SK-N-SH (cell line): Measurements from ENCODE around the gene ESRRA. TPM values are rescaled to one million over a fixed set of nuclear protein-coding genes. Genes with fewer than 3 reads are reported as not detected.

Experiments
- CTCF ChIA-PET: fragments of 300-600, 350-600 bp; formaldehyde crosslinking; extraction: SDS; loops from one replicate; lab custom pipeline; 2021; lab: Yijun Ruan, JAX
- POLR2A ChIA-PET: fragments of 350-600 bp; sonication (Branson Sonifier 250); formaldehyde crosslinking; extraction: SDS; loops from one replicate; lab custom pipeline; 2020; ENCODE audit warnings: antibody characterized with exemption, inconsistent platforms; lab: Yijun Ruan, JAX
- DNase-seq: peaks from one replicate; pipeline ENCODE4 v3.0.0; 2012
- H2AFZ ChIP-seq: fragments of 200-600 bp; sonication (generic); 2 replicates; pipeline ENCODE4 v1.8.1; 2016; ENCODE audit warnings: antibody characterized with exemption, mild to moderate bottlenecking, low read depth
- H3F3A ChIP-seq: fragments of 200-600 bp; sonication (generic); replicated peaks from 2 replicates; pipeline ENCODE3; 2016; ENCODE audit warnings: antibody characterized with exemption, mild to moderate bottlenecking; ENCODE audit not compliant: insufficient read depth
- H3K27ac ChIP-seq, 2 experiments: fragments of 200-500 bp in 1 of 2; fragments of 200-600 bp in 1 of 2; sonication (Bioruptor generic) in 1 of 2; sonication (generic), shearing (Covaris generic) in 1 of 2; 2 replicates each; pipeline versions ENCODE4 v1.5.1 to v1.6.1; 2014 to 2016; ENCODE audit warnings: low read depth in 2 of 2, inconsistent platforms in 1 of 2, low read length in 1 of 2, mild to moderate bottlenecking in 1 of 2, mixed read lengths in 1 of 2
- H3K27me3 ChIP-seq: fragments of 200-600 bp; sonication (generic), shearing (Covaris generic); 2 replicates; pipeline ENCODE4 v1.6.1; 2016; ENCODE audit warnings: mixed run types; ENCODE audit not compliant: insufficient read depth
- H3K36me3 ChIP-seq, 2 experiments: fragments of 200-500 bp in 1 of 2; fragments of 200-600 bp in 1 of 2; sonication (Bioruptor generic) in 1 of 2; sonication (generic) in 1 of 2; replicated peaks in 1 of 2; 2 replicates each; pipeline versions ENCODE3 to v1.5.1; 2014 to 2016; ENCODE audit warnings: low read length in 1 of 2, mild to moderate bottlenecking in 1 of 2; ENCODE audit not compliant: insufficient read depth in 2 of 2, control insufficient read depth in 1 of 2
- H3K4me1 ChIP-seq, 2 experiments: fragments of 200-500 bp in 1 of 2; fragments of 200-600 bp in 1 of 2; sonication (Bioruptor generic) in 1 of 2; sonication (generic), shearing (Covaris generic) in 1 of 2; 2 replicates each; pipeline versions ENCODE4 v1.5.1 to v1.6.1; 2014 to 2016; ENCODE audit warnings: low read depth in 1 of 2, low read length in 1 of 2, mixed run types in 1 of 2; ENCODE audit not compliant: insufficient read depth in 2 of 2, control insufficient read depth in 1 of 2
- H3K4me2 ChIP-seq: fragments of 200-600 bp; sonication (generic), shearing (Covaris generic); 2 replicates; pipeline ENCODE4 v1.6.1; 2017; ENCODE audit warnings: mixed run types
- H3K4me3 ChIP-seq, 2 experiments: fragments of 200-500 bp in 1 of 2; fragments of 200-600 bp in 1 of 2; sonication (Bioruptor generic) in 1 of 2; sonication (generic), shearing (Covaris generic) in 1 of 2; 2 replicates each; pipeline versions ENCODE4 v1.5.1 to v1.8.1; 2014 to 2016; ENCODE audit warnings: low read depth in 2 of 2, inconsistent platforms in 1 of 2, low read length in 1 of 2, mild to moderate bottlenecking in 1 of 2, mixed read lengths in 1 of 2, moderate library complexity in 1 of 2
- H3K79me2 ChIP-seq: fragments of 200-600 bp; sonication (generic); 2 replicates; pipeline ENCODE4 v1.8.1; 2017; ENCODE audit warnings: mild to moderate bottlenecking; ENCODE audit not compliant: insufficient read depth
- H3K9ac ChIP-seq: fragments of 200-600 bp; sonication (generic); 2 replicates; pipeline ENCODE4 v1.6.1; 2017; ENCODE audit warnings: mixed run types
- H3K9me2 ChIP-seq: fragments of 200-600 bp; sonication (generic); 2 replicates; pipeline ENCODE4 v1.6.1; 2017; ENCODE audit warnings: mixed run types
- H3K9me3 ChIP-seq: fragments of 200-600 bp; sonication (generic); 2 replicates; pipeline ENCODE4 v1.6.1; 2017; ENCODE audit warnings: mixed run types, mild to moderate bottlenecking, moderate library complexity
- H4K20me1 ChIP-seq: fragments of 200-600 bp; sonication (generic); 2 replicates; pipeline ENCODE4 v1.6.1; 2017; ENCODE audit warnings: mild to moderate bottlenecking, mixed run types; ENCODE audit not compliant: insufficient read depth
- CHD2 ChIP-seq: fragments of 150-350 bp; IDR thresholded peaks from 2 replicates; pipeline ENCODE4 v1.6.1; 2018; ENCODE audit warnings: low read length; ENCODE audit not compliant: partially characterized antibody
- ELF1 ChIP-seq: IDR thresholded peaks from 2 replicates; pipeline ENCODE4 v1.4.0; 2012
- EP300 ChIP-seq, 2 experiments: IDR thresholded peaks; 2 replicates each; pipeline versions ENCODE4 v1.4.0 to v1.6.1; 2012; ENCODE audit warnings: borderline replicate concordance in 1 of 2, low read depth in 1 of 2, low read length in 1 of 2
- EZH2phosphoT487 ChIP-seq: fragments of 200-600 bp; sonication (generic); IDR thresholded peaks from 2 replicates; pipeline ENCODE4 v1.6.1; 2017; ENCODE audit warnings: low read depth, mixed run types, mild to moderate bottlenecking, antibody characterized with exemption, moderate library complexity, borderline replicate concordance
- FOSL2 ChIP-seq: IDR thresholded peaks from 2 replicates; pipeline ENCODE4 v1.4.0; 2012; ENCODE audit warnings: low read depth, mild to moderate bottlenecking, moderate library complexity, borderline replicate concordance
- FOXJ3 ChIP-seq: sonication (generic); formaldehyde crosslinking; IDR thresholded peaks from 2 replicates; pipeline ENCODE4 v1.5.1; 2020; ENCODE audit warnings: mild to moderate bottlenecking, missing genetic modification reagents
- IRF3 ChIP-seq: fragments of 150-350 bp; IDR thresholded peaks from 2 replicates; pipeline ENCODE4 v1.6.1; 2016; ENCODE audit warnings: mild to moderate bottlenecking, low read depth, low read length
- MAX ChIP-seq: IDR thresholded peaks from 2 replicates; pipeline ENCODE4 v1.4.0; 2012; ENCODE audit warnings: low read depth
- MEF2A ChIP-seq: IDR thresholded peaks from 2 replicates; pipeline ENCODE4 v1.4.0; 2012; ENCODE audit warnings: low read depth, borderline replicate concordance
- MXI1 ChIP-seq: IDR thresholded peaks from 2 replicates; pipeline ENCODE4 v1.6.1; 2012; ENCODE audit warnings: mild to moderate bottlenecking, low read depth, low read length, improper control_type of control experiment
- NFIC ChIP-seq: IDR thresholded peaks from 2 replicates; pipeline ENCODE4 v1.4.0; 2012; ENCODE audit warnings: borderline replicate concordance
- NRF1 ChIP-seq: IDR thresholded peaks from 2 replicates; pipeline ENCODE4 v1.6.1; 2012; ENCODE audit warnings: low read depth, mild to moderate bottlenecking, low read length
- RAD21 ChIP-seq: IDR thresholded peaks from 2 replicates; pipeline ENCODE4 v1.6.1; 2012; ENCODE audit warnings: mild to moderate bottlenecking, low read length
- REST ChIP-seq: IDR thresholded peaks from 2 replicates; pipeline ENCODE4 v1.6.1; 2012; ENCODE audit warnings: mild to moderate bottlenecking, low read depth, low read length, moderate library complexity
- RXRA ChIP-seq: IDR thresholded peaks from 2 replicates; pipeline ENCODE4 v1.4.0; 2012; ENCODE audit warnings: low read depth, mild to moderate bottlenecking, borderline replicate concordance
- SMC3 ChIP-seq: IDR thresholded peaks from 2 replicates; pipeline ENCODE4 v1.6.1; 2012; ENCODE audit warnings: low read depth, low read length, improper control_type of control experiment
- TAF1 ChIP-seq: IDR thresholded peaks from 2 replicates; pipeline ENCODE4 v1.6.1; 2012; ENCODE audit warnings: low read depth, mild to moderate bottlenecking, low read length, moderate library complexity, borderline replicate concordance
- TCF12 ChIP-seq: IDR thresholded peaks from 2 replicates; pipeline ENCODE4 v1.4.0; 2012
- ZBTB33 ChIP-seq: IDR thresholded peaks from 2 replicates; pipeline ENCODE4 v1.4.0; 2012; ENCODE audit warnings: low read depth, borderline replicate concordance
- WGBS: methylation state at CpG from one replicate; pipeline ENCODE4 v1.1.6; 2017; ENCODE audit warnings: low lambda C conversion rate; 5-methylcytosine and 5-hydroxymethylcytosine counted together
- polyA plus RNA-seq, 3 experiments: library from polyadenylated mRNA; depleted of rRNA; stranded (reverse); fragments of >200 nt; gene quantifications; 2 replicates each; pipeline ENCODE4 v1.2.3, GENCODE V29; 2012

The ESRRA gene
- polyA plus RNA-seq, 1 of the 3 experiments (the other 2 are of a cell fraction) = 27.8 TPM

- no peak for TF ChIP-seq REST
- TF ChIP-seq FOXJ3 (CRISPR knock-in tag) = no peak
- no peak for TF ChIP-seq TCF12
- TF ChIP-seq EP300 (IDR thresholded peaks at IDR 0.05; ENCODE audit: borderline replicate concordance in 1 of 2, low read depth in 1 of 2, low read length in 1 of 2) = no peak
- no peak for TF ChIP-seq SMC3
- no peak for TF ChIP-seq EZH2phosphoT487
These were observed 6.1 kb upstream of the ESRRA start (continued) for GRCh38 chr11:64298966-64299846.

GRCh38 chr11:64299847-64300648, 5.3 kb upstream of the ESRRA start, which contains the start of gene CATSPERZ:
CATSPERZ (plus strand) TSS chr11:64300358; CDS start chr11:64300411, 53 bp downstream.
- no peak for TF ChIP-seq MEF2A
- TF ChIP-seq MAX = no peak
- no peak for TF ChIP-seq RAD21
- no peak for TF ChIP-seq EP300 (IDR thresholded peaks at IDR 0.05; ENCODE audit: borderline replicate concordance in 1 of 2, low read depth in 1 of 2, low read length in 1 of 2)
- TF ChIP-seq MXI1 = no peak
- TF ChIP-seq NRF1 = no peak
- no peak for TF ChIP-seq CHD2
- TF ChIP-seq NFIC = no peak
- TF ChIP-seq IRF3 = no peak
- TF ChIP-seq FOSL2 = no peak
- TF ChIP-seq ELF1 = no peak
- TF ChIP-seq TAF1 = no peak
- TF ChIP-seq ZBTB33 = no peak
- TF ChIP-seq RXRA = no peak
- no peak for TF ChIP-seq SMC3
- no peaks in the 10 kb centered on the region for H3K79me2 ChIP-seq
- H3K4me3 ChIP-seq = no peak within 1 kb of the TSS; a peak in 1 of 4 replicates
- H3F3A ChIP-seq = peaks cover 12% of the 10 kb centered on the region
- peaks cover 5 to 6% of the 10 kb centered on the region in 2 experiments; a peak in 2 of 4 replicates for H3K4me1 ChIP-seq
- no peak within 1 kb of the TSS for H3K4me2 ChIP-seq
- WGBS = 84% methylated on average over 41 of the region's 54 CpGs
- ChIA-PET POLR2A (interaction anchor here (5.8 kb wide), 1 partner anchor 30 kb away, joined by 54 read pairs; no protein-coding TSS in a partner anchor), CTCF (interaction anchor here (0.6 to 6.7 kb wide), 20 partner anchors 13 to 411 kb away, joined by 3 to 196 read pairs (median 6); partner anchors contain the start of genes BAD, FERMT3, GPR137 and KCNK4)
- peaks cover 5% of the 10 kb centered on the region; the same call in 1 of the 2 replicates for H3K27me3 ChIP-seq
- H3K36me3 ChIP-seq = no peaks in the 10 kb centered on the region
- H2AFZ ChIP-seq = no peak within 1 kb of the TSS
- no peaks in the 10 kb centered on the region for H3K9me3 ChIP-seq
- H3K9ac ChIP-seq = no peak within 1 kb of the TSS
- no peaks in the 10 kb centered on the region for H4K20me1 ChIP-seq
- no peak within 1 kb of the TSS for H3K27ac ChIP-seq
- H3K9me2 ChIP-seq = no peaks in the 10 kb centered on the region
- no peak for DNase-seq
